Stimulated activated CD8-positive, alpha-beta memory T cell treated with anti-CD3 and anti-CD28 coated beads, Interleukin-2, amount 100 ng/mL, for 1 hour (primary cell): Measurements from ENCODE around the gene FOXL1.

ENCODE experiments used
- DNase-seq, 2 donors: peaks; one replicate each; pipeline ENCODE4 v3.0.0-alpha.2; 2020; ENCODE audit warnings: low read depth in 2 of 2

Gene FOXL1

GRCh38 chr16:86549076-86549892, 29.1 kb upstream of the FOXL1 start:
- no peak for DNase-seq

- no peak for DNase-seq
Observed at GRCh38 chr16:86549893-86550190, 28.5 kb upstream of the FOXL1 start.

DNA sequence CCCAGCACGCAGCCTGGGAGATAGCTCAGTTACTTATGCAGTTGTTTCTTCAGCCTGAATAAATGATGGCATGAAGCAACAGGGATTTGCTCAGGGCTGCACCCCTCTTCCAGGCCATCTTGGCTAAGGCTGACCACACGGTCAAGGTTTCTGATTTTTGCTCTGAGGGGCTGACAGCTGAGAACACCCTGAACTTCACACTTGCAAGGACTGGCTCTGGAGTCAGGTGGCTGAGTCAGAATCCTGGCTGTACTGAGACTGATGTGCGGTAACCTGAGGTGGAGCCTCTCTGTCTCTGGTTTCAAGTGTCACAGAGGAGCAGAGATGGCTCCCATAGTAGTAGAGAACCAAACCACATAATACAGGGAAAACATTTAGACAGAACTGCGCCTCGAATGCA, 28.1 kb upstream of the FOXL1 start:
- DNase-seq = no peak

- DNase-seq = no peak
Observed at GRCh38 chr16:86553356-86553755, 25.0 kb upstream of the FOXL1 start.

GRCh38 chr16:86554599-86554916, 23.8 kb upstream of the FOXL1 start:
- no peak for DNase-seq

DNA sequence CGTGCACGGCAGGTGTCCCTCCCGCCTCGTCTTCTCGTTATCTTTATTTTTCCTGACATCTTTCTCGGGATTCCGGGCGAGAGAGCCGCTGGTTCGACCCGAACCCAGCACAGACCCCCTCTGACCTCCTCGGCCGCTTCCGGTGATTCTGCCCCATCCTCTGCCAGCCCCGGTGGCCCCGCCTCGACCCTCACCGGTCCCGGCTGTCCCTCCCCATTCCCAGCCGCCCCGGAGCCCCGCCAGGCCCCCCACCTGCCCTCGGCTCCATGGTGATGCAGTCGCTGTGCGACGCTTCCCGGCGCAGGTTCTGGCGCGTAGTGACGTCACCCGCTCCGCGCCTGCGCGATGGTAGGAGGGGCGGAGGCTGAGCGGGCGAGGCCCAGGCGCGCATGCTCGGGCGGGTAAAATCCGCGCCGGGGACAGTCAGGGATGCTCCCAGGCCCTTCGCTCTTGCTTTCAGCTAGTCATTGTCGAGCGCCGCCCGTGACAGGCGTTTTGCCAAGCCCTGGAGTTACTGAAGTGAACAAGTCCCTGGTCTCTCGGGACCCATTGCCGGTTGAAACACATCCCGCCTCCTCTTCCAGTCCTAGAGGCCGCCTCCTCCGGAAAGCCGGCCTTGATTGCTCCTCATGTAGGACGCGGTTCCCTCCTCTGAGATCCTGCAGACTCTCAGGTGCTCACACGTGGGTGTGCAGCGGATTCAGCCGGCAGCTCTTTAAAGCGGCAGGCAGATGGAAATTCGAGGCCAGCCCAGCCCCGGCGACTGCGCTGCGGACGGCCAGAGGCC, 23.2 kb upstream of the FOXL1 start, which contains the start of gene MTHFSD:
Gene MTHFSD (minus strand): TSS at position 319 of the 787 bp plus-strand sequence. CDS start 51 bp downstream, at position 268.
- DNase-seq = peak; percentile 93

DNA sequence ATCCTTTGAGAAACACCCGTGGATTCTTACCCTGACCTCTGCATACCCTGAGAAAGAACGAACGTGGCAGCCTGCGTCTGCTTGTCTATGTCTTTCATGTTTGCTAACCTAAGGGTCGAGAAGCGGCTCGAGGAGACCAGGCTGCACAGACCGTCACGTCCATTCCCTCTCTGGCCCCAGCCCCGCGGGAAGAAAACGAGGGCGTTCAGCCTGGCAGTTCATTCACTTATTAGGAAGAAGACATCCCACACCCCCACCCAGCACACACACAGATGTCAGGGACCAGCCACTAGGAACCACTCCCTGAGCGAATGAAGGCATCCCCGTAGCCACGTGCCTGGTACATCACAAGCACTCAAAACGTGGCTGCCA, 22.7 kb upstream of the FOXL1 start:
- no peak for DNase-seq

- DNase-seq = no peak
Observed at GRCh38 chr16:86556576-86556975, 21.8 kb upstream of the FOXL1 start.

GRCh38 chr16:86557587-86557986, 20.8 kb upstream of the FOXL1 start:
- no peak for DNase-seq

DNA sequence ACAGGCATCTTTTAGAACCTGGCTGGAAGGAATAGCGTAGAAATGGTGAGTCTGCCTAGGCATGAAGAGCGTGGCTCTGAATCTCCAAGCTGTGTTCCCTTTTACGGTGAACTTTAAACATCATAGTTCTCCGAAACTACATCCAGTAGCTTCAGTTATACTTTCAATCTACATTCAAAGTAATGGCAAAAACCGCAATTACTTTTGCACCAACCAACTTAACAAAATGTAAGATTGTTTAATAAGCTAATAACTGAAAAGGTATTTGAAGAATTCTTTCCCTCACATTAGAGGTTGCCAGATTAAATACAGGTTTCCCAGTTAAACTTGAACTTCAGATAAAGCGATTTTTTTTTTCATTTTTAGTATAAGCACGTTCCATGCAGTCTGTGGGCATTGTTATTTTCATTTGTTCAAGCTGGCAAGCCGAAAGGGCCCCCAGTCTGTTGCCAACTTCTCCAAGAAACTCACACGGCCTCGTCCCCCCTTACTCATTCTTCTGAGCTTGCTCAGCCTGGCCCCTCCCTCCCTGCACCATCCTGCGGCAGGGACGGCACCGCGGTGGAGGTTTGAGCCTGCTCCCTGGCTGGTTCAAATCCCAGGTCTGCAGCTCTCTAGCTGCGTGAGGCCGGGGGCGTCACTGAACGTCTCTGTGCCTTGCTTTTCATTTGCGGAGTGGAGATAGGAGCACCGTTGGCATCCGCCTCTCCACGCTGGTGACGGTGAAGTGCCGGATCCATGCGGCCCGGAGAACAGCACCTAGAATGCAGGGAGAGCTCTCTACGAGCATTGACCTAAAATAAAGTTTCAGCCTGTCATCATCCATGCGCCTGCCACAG, 19.8 kb upstream of the FOXL1 start:
- DNase-seq = no peak

- no peak for DNase-seq
Observed at GRCh38 chr16:86559802-86560305, 18.5 kb upstream of the FOXL1 start.

GRCh38 chr16:86562356-86562755, 16.0 kb upstream of the FOXL1 start:
- no peak for DNase-seq

DNA sequence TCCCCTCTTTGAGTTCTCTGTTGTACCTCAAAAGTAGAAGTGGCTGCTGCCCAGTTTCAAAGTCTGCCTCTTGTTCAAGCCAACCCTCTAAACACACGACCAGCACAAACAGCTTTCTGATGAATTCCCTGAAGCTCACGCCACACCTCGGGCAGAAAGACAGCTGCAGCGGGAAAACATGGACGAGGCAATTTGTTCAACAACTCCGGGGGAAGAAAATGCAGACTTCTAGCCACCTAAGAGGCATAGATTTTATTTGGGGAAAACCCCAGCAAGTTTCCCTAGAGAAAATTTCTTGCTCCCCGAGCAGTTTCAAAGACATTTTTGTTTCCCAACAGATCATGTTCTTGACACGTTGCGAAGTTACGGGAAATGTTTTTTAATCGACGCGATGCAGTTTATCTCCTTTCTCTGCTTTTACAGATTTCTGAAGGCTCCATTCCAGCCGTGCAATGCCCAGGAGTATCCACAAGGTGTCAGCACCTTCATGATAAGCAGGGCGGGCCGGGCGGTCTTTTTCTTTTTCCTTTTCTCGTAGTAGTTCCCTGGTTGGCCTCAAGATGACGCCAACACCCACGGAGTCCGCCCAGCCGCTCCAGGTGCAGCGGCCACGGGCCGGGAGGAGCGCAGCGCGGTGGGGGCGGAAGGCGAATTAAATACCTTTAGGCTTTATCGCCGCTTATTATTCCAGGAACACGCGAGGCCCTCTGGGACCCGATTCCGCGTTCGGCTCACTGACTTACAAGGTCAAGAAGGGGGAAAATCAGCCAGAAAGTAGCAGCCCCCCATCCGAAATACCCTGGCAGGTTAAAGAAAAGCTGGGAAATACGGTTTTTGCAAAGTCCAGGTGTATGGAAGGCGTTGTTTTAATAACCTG, 14.6 kb upstream of the FOXL1 start:
- peak; percentile 69 to 78 for DNase-seq

- no peak for DNase-seq
Observed at GRCh38 chr16:86565181-86565631, 13.1 kb upstream of the FOXL1 start.

- DNase-seq = no peak
Observed at GRCh38 chr16:86565644-86566511, 12.5 kb upstream of the FOXL1 start.

- DNase-seq = no peak
Observed at GRCh38 chr16:86566601-86566965, 11.8 kb upstream of the FOXL1 start, which contains the start of gene FOXC2. FOXC2 (plus strand) TSS chr16:86566829; CDS start chr16:86567336, 507 bp downstream.

GRCh38 chr16:86566966-86567700, 11.2 kb upstream of the FOXL1 start:
- DNase-seq = no peak

DNA sequence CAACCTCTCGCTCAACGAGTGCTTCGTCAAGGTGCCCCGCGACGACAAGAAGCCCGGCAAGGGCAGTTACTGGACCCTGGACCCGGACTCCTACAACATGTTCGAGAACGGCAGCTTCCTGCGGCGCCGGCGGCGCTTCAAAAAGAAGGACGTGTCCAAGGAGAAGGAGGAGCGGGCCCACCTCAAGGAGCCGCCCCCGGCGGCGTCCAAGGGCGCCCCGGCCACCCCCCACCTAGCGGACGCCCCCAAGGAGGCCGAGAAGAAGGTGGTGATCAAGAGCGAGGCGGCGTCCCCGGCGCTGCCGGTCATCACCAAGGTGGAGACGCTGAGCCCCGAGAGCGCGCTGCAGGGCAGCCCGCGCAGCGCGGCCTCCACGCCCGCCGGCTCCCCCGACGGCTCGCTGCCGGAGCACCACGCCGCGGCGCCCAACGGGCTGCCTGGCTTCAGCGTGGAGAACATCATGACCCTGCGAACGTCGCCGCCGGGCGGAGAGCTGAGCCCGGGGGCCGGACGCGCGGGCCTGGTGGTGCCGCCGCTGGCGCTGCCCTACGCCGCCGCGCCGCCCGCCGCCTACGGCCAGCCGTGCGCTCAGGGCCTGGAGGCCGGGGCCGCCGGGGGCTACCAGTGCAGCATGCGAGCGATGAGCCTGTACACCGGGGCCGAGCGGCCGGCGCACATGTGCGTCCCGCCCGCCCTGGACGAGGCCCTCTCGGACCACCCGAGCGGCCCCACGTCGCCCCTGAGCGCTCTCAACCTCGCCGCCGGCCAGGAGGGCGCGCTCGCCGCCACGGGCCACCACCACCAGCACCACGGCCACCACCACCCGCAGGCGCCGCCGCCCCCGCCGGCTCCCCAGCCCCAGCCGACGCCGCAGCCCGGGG, 10.4 kb upstream of the FOXL1 start:
- DNase-seq = no peak
